Activated CD8-positive, alpha-beta memory T cell treated with anti-CD3 and anti-CD28 coated beads for 1 hour (primary cell): ENCODE results near the gene RENBP.

Source experiments
- DNase-seq, 2 donors: peaks; one replicate each; pipeline ENCODE4 v3.0.0-alpha.2; 2020; ENCODE audit warnings: low read depth in 1 of 2; ENCODE audit errors: extremely low read depth in 1 of 2

Gene RENBP

DNA sequence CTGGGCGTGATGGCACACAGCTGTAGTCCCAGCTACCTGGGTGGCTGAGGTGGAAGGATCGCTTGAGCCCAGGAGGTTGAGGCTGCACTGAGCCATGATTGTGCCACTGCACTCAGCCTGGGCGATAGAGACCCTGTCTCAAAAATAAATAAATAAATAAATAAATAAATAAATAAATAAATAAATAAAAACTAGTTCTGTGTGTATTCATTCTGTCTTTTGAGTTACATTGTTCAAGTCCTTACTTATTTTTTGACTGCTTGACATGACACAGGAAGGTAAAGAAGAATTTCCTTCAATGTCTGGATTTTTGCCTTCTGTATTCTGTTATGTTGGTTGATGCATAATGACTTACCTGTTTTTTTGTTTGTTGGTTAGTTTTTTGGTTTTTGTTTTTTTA, 7.4 kb downstream of the RENBP start:
- no peak for DNase-seq

GRCh38 chrX:153935326-153935851, 9.1 kb downstream of the RENBP start:
- no peak for DNase-seq

DNA sequence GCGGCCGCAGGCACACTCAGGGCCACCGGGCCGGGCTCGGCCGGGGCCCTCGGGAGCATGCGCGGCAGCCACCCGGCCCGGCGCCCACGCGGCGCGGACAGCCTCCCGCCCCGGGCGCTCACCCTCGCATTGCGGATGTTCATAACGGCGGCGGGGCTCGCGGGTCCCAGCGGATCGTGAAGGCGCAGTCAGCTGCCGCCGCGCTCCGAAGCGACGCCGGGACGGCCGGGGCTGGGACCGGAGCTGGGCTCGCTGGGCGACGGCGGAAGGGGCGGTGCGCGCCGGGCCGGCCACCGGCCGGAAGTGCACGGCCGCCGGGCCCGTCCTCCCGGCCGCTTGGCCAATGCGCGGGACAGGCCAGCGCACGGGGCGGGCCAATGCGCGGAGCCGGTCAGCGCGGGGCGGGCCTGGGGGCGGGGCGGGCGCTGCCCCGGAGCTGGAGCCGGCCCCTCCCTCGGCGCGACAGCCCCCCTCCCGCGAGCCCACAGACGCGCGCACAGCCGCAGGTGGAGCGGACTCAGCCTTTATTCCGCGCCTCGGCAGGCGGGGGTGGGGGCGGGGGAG, 9.6 kb downstream of the RENBP start, which contains the start of gene NAA10:
Gene NAA10, minus strand, starts transcription at position 276 of the 564 bp plus-strand sequence. Its CDS starts 133 bp downstream, at position 143.
- no peak for DNase-seq

DNA sequence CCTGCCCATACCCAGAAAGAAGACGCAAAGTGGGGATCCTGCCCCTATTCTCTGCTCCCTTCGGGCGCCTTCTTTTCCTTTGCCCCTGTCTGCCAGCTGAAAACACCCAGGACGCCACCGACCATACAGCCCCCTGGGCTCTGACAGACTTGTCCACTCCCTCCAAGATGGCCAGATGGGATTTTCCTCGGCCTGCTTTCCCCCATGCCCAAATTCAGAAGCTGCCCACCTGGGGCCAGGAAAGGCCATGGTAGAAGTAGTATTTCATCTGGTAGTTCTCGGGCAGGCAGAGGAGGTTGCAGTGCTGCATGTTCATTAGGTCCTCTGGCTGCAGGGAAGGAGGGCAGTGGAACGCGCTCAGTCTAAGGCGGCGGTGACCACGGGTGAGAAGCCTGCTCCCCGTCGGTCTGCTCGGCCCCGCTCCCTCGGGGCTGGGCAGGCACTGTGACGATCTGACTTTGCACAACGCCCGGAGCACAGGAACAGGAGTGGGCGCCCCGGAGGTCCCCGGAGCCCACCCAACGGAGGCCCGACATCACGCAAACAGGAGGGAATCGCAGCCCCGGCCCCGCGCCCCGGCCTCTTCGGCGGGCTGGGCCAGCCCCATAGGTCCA, 10.2 kb downstream of the RENBP start:
- DNase-seq = no peak

DNA sequence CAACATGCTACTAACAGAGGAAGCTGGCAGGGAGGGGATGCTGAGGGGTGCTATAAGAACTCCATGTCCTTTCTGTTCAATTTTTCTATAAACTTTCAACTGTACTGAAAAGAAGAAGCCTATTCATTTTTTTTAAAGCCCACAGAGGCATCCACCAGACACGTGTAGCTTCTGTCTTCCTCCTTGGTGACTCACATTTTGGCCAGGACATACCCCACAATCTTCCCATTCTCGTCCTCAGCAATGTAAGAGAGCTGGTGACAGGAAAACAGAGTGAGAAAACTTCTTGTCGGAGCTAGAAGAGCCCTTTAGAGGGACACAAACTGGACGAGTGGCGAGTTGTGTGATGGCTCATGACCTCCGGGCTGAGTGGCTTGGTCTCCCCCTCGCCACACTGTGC, 10.7 kb downstream of the RENBP start:
- no peak for DNase-seq

DNA sequence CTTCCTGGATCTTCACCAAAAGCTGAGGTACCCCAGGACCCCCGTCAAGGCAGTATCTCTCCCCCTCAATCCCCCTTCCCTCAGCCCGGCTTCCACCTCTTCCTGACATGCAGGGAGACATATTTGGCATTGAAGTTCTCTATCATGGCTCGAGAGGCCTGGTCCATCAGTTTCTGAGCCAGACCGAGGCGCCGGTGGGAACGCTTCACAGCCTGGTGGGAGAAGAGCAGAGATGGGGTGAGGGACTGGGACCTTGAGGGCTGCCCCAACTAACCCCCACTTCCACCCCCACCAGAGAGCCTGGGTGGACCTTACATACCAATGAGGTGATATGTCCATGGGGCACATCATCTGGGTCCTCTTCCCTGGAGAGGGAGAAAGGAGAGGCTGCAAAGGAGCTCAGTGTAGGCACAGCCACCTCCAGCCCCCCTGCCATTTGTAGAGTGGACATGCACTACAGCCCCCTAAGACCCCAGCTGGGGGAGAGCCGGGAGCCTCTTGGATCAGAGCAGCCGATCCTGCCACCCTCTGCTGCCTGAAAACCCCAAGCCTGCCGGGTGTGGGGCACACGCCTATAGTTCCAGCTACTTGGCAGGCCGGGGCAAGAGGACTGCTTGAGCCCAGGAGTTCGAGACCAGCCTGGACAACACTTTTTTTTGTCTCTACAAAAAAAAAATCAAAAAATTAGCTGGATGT, 12.1 kb downstream of the RENBP start:
- DNase-seq = no peak

- DNase-seq = no peak
Measured at GRCh38 chrX:153931748-153932147, 12.7 kb downstream of the RENBP start.

GRCh38 chrX:153931151-153931550, 13.3 kb downstream of the RENBP start:
- no peak for DNase-seq

DNA sequence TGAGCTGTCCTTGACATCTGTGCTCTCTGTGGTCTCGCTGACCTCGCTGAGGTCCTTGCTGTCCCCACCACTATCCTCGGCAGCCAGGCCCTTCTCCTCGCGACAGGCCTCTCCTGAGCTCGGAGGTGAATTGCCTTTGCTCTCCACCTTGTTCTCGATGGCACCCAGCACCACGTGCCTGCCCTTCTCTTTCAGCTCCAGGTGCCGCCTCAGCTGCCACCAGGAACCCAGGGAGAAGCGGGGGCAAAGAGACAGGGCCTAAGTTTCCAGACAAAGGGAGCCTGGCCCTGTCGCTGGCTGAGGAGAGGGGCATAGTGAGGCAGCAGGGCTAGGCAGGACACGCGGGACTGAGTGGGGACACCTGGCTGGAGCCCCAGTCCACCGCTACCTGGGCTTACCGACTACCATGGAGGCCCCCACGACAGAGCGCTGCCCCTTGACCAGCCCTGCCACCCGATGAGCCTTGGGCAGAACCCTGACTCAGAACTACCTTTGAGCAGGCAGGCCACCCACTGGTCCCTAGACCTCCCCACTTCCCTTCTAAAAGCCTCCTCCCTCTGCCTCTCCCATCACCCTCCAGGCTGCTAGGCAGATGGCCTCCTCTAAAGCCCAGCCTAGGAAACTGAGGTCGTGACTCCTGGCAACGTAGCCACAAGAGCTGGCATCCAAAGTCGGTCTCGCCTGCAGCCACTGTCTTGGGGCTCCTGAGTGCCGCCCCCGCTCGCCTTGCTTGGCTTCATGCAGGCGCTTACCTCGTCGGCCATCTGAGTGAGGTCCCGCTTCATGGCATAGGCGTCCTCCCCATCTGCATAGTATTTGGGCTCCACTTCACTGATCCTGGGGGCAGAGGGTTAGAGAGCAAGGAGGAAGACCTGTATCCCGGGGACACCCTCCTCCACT, 14.2 kb downstream of the RENBP start:
- no peak for DNase-seq

DNA sequence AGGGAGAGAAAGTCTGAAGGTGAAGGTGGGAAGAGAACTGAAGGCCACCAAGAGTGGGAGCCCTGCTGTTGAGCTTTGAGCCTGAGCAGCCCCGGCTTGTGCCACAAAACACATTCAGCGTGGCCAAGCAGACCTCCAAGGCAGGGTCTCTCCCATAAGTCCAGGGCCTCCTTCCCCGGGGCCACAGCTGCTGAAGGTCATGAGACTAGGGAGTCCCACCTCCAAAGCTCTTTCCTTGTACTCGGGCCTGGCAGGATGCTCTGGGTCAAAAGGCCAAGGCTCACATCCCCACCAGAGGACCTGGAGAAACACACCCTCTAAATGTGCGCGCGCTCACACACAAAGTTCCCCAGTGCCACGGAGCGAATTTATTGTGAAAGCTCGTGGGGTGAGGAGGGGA, 14.9 kb downstream of the RENBP start:
- DNase-seq = no peak

GRCh38 chrX:153928846-153929245, 15.6 kb downstream of the RENBP start:
- DNase-seq = no peak

- DNase-seq = peak; percentile 83 to 88
Measured at GRCh38 chrX:153927922-153928760, 16.3 kb downstream of the RENBP start.

DNA sequence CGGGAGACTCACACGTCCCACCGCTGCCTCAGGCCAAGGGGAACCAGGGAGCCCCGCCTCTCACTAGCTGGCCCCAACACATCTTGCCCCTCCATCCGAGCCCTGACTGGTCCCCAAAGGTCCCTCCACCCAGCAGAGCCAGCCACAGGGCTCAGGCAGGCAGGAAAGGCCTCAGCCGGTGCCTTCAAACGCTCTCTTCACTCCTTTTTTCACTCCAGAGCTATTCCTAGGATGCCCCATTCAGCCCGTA, 16.8 kb downstream of the RENBP start:
- DNase-seq = no peak

GRCh38 chrX:153926858-153927671, 17.4 kb downstream of the RENBP start:
- DNase-seq = peak; percentile 48 to 51

DNA sequence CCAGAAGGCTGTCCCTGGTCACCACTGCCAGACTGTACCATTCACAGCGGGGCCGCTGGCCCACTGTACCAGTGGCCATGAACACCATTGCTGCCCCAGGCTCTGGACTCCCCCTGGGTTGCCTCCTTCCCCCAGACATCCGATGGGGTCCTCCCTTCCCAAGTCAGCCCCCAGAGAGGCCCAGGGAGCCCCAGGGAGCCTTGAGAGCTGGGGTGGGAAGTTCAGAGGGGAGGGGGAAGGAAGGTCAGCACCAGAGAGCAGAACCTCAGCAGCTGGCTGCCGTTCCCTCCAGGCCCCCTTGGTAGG, 17.9 kb downstream of the RENBP start:
- DNase-seq = no peak

- no peak for DNase-seq
Measured at GRCh38 chrX:153925739-153926551, 18.5 kb downstream of the RENBP start, which contains the start of gene ARHGAP4. Gene ARHGAP4, minus strand, starts transcription at chrX:153926264. Its CDS starts 62 bp downstream, at chrX:153926202.

DNA sequence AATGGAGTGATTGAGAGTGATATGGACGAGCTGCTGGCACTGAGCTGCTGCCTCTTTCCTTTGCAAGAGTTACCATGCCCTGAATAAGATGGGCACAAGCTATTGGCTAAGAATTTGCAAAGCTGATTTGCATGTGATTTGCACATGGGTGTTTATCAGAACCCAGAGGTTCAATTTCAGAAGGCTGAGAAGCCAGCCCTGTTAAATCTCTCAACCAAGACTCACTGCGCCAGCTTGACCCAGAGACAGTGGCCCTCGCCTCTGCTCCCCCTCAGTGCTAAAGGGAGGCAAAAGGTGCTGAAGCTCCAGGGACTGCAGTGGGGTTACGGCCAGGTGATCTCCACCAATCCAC, 19.1 kb downstream of the RENBP start:
- DNase-seq = no peak

DNA sequence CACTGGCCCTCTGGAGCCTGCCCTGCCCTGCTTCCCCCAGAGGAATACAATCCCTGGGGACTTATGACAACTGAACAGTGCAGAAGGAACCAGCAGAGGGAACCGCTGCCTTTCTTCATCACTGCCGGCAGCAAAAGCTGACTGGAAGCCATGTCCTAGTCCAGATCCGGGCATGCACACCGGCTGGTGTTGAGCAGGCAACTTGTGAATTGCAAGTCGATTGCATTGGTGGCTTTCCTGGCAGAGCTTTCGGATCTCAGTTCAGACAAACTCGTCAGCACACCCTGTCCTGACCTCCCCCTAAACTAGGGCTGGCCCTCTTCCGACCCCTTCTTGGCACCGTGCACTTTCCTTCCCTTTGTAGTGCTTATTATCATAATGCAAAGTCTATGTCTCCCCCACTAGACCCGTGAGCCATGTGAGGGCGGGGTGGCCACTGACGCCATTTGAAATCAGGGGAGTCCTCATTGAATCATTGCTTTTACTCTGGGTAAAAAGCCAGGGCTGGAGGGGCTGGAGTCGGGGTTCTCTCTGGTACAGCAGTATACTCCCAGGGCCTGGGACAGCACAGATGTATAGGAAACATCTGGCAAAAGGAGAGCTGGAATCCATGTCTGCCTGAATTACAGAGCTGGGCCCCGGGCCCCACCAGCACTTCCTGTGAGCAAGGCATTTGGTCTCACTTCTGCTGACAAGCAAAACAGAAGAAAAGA, 20.1 kb downstream of the RENBP start:
- DNase-seq = no peak
